ENCODE measurements around the gene SLC25A38.

The SLC25A38 gene

DNA sequence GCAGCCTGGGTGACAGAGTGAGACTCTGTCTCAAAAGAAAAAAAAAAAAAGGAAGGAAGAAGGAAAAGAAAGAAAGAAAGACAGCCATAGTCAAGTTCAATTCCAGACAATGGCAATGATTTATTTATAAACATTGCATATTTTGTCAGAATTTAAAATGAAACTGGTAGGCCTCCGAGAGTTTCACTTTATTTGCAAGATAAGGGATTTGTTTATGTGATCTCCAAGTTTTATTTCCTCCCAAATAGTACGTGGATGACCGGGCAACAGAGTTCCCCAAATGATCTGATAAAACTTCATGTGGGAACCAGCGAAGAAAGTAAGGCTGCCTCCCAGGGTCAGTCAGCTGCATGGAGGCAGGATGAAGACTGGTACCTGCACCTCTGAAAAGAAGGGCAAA, 55.7 kb downstream of the SLC25A38 start:
- DNase-seq, result no peak

DNA sequence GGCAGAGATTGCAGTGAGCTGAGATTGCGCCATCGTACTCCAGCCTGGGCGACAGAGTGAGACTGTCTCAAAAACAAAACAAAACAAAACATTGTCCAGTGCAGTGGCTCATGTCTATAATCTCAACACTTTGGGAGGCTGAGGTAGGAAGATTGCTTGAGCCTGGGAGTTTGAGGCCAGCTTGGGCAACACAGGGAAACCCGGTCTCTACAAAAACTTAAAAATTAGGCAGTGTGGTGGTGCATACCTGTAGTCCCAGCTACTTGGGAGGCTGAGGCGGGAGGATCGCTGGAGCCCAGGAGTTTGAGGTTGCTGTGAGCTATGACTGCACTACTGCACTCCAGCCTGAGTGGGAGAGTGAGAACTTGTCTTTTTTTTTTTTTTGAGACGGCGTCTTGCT, 57.1 kb downstream of the SLC25A38 start:
- no peak for DNase-seq

DNA sequence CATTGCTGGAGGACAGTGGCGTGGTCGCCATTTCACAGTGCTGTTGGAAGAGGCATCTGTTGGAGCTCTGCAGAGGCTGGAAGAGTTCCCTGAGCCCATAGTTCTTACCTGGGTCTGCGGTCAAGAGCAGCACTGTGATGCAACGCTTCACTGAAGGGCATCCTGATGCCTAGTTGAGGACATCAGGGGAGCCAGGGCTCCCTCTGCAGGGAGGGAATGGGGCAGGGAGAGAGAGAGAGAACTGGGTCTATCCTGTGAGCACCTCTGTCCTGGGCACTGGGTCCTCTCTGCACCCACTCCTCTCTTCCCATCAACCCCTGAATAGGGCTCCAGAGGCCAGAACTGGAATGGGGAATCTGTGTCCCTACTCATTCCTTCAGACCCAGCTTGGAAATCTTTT, 60.4 kb downstream of the SLC25A38 start:
- DNase-seq, result no peak

DNA sequence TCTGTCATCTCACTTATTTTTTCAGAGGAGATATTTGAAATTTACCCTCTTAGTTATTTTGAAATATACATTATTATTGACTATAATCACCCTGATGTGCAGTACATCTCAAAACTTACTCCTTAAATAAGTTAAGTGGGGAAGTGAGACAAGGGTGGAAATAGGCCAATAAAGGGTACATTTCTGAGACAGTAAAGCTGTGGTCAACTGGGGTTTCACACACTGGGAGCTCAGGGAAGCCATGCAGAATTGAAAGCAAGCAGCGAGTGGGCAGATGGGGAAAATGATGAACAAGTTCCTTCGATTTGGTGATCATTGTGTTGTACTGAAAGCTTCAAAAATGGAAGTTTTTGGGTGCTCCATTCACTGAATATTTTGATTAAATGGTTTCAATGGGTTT, 62.8 kb downstream of the SLC25A38 start:
- DNase-seq, result no peak

DNA sequence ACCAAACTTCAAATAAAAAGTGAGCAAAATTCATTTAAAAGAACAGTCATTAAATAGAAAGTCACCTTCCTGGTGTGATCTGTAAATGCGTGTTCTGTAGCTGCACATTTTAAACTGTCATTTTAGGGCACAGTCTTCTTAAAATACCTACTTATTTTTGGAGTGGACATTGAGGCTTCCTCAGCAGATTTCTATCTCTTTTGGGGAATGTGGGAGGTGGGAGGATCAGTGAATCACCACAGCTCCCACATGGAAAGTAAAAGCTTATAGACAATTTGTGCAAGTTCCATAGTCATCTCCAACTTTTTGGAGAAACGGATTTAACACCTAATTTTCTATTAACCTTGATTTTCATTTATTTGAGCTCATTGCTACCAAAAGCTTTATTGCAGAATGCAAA, 63.3 kb downstream of the SLC25A38 start:
- no peak for DNase-seq
